Glomerular visceral epithelial cell (primary cell): ENCODE data around the gene PLEKHH2.
A peak's percentile ranks its signal among the peaks of the same experiment; 100 is the strongest.
"Not testable (repeated sequence)": the region's sequence is repeated elsewhere in the genome, so short reads cannot be mapped to it uniquely, and the experiment has no call there.

Experiments
- DNase-seq: peaks from one replicate; pipeline ENCODE4 v3.0.0-alpha.2; 2016; ENCODE audit errors: extremely low spot score

Gene PLEKHH2

GRCh38 chr2:43717322-43717721 is 80.3 kb downstream of the PLEKHH2 start:
- no peak for DNase-seq

GRCh38 chr2:43718530-43719124 is 81.6 kb downstream of the PLEKHH2 start:
- DNase-seq: no peak

- DNase-seq: no peak
These were observed 87.9 kb downstream of the PLEKHH2 start for GRCh38 chr2:43724728-43725526.

GRCh38 chr2:43725711-43726246 is 88.7 kb downstream of the PLEKHH2 start:
- DNase-seq: no peak

- DNase-seq: not testable (repeated sequence)
These were observed 90.0 kb downstream of the PLEKHH2 start for GRCh38 chr2:43726961-43727633.

- no peak for DNase-seq
These were observed 90.6 kb downstream of the PLEKHH2 start for GRCh38 chr2:43727634-43728014.

GRCh38 chr2:43729491-43730174 is 92.6 kb downstream of the PLEKHH2 start:
- no peak for DNase-seq

- DNase-seq: no peak
These were observed 94.2 kb downstream of the PLEKHH2 start for GRCh38 chr2:43731211-43731610.

GRCh38 chr2:43736637-43737036 is 99.6 kb downstream of the PLEKHH2 start:
- no peak for DNase-seq

- DNase-seq: peak; percentile 72
These were observed 100.2 kb downstream of the PLEKHH2 start for GRCh38 chr2:43737097-43737854.

GRCh38 chr2:43737855-43738254 is 100.8 kb downstream of the PLEKHH2 start:
- DNase-seq: no peak

GRCh38 chr2:43738257-43738656 is 101.2 kb downstream of the PLEKHH2 start:
- no peak for DNase-seq

- DNase-seq: peak; percentile 49
These were observed 106.6 kb downstream of the PLEKHH2 start for GRCh38 chr2:43743706-43744105.

- peak; percentile 53 for DNase-seq
These were observed 108.4 kb downstream of the PLEKHH2 start for GRCh38 chr2:43745457-43745856.

GRCh38 chr2:43748333-43748732 is 111.3 kb downstream of the PLEKHH2 start:
- DNase-seq: no peak

GRCh38 chr2:43749583-43749982 is 112.5 kb downstream of the PLEKHH2 start:
- no peak for DNase-seq

- no peak for DNase-seq
These were observed 114.5 kb downstream of the PLEKHH2 start for GRCh38 chr2:43751476-43751990.

GRCh38 chr2:43752302-43752701 is 115.2 kb downstream of the PLEKHH2 start:
- no peak for DNase-seq

GRCh38 chr2:43754180-43754579 is 117.1 kb downstream of the PLEKHH2 start:
- DNase-seq: peak; percentile 10

GRCh38 chr2:43758739-43759138 is 121.7 kb downstream of the PLEKHH2 start:
- DNase-seq: no peak

GRCh38 chr2:43759195-43759594 is 122.1 kb downstream of the PLEKHH2 start:
- peak; percentile 59 for DNase-seq
